DOHH2 (cell line): ENCODE data around the gene MAN1C1.

ENCODE experiments used
- H3F3A ChIP-seq: fragments of 200-600 bp; sonication (generic), shearing (Covaris generic); 2 replicates; pipeline ENCODE4 v1.6.0; 2016; ENCODE audit warnings: antibody characterized with exemption, mild to moderate bottlenecking; ENCODE audit not compliant: control insufficient read depth, insufficient read depth
- H3K27ac ChIP-seq: fragments of 200-600 bp; sonication (generic); 2 replicates; pipeline ENCODE4 v1.5.1; 2014; ENCODE audit warnings: low read depth, mild to moderate bottlenecking, low read length, moderate library complexity
- H3K27me3 ChIP-seq: fragments of 200-600 bp; sonication (generic); 2 replicates; pipeline ENCODE4 v1.6.1; 2014; ENCODE audit warnings: mild to moderate bottlenecking, low read length, mixed read lengths; ENCODE audit not compliant: control insufficient read depth
- H3K36me3 ChIP-seq: fragments of 200-600 bp; sonication (generic); 2 replicates; pipeline ENCODE4 v1.6.1; 2014; ENCODE audit warnings: mild to moderate bottlenecking, low read length, moderate library complexity, mixed read lengths; ENCODE audit not compliant: control insufficient read depth
- H3K4me1 ChIP-seq: fragments of 200-600 bp; sonication (generic); 2 replicates; pipeline ENCODE4 v1.6.1; 2014; ENCODE audit warnings: mild to moderate bottlenecking, low read length, mixed read lengths; ENCODE audit not compliant: control insufficient read depth
- H3K4me2 ChIP-seq: fragments of 200-600 bp; sonication (generic); 2 replicates; pipeline ENCODE4 v1.6.0; 2014; ENCODE audit warnings: mild to moderate bottlenecking, low read length, moderate library complexity
- H3K4me3 ChIP-seq: fragments of 200-600 bp; sonication (generic); 2 replicates; pipeline ENCODE4 v1.5.1; 2014; ENCODE audit warnings: mild to moderate bottlenecking, low read length, mixed read lengths
- H3K79me2 ChIP-seq: fragments of 200-600 bp; sonication (generic); 2 replicates; pipeline ENCODE4 v1.6.1; 2014; ENCODE audit warnings: mild to moderate bottlenecking, low read length, mixed read lengths; ENCODE audit not compliant: control insufficient read depth
- H3K9me2 ChIP-seq: fragments of 200-600 bp; sonication (generic); replicated peaks from 2 replicates; pipeline ENCODE4 v1.6.1; 2014; ENCODE audit warnings: mild to moderate bottlenecking, low read length, mixed read lengths; ENCODE audit not compliant: control insufficient read depth
- H3K9me3 ChIP-seq: fragments of 200-600 bp; sonication (generic); 2 replicates; pipeline ENCODE4 v1.6.1; 2014; ENCODE audit warnings: antibody characterized with exemption, low read length, mixed read lengths; ENCODE audit not compliant: control insufficient read depth, insufficient read depth
- H4K20me1 ChIP-seq: fragments of 200-600 bp; sonication (generic); 2 replicates; pipeline ENCODE4 v1.6.0; 2014; ENCODE audit warnings: low read depth, mild to moderate bottlenecking, antibody characterized with exemption, low read length, moderate library complexity; ENCODE audit not compliant: control insufficient read depth, insufficient read depth
- EZH2phosphoT487 ChIP-seq: fragments of 200-600 bp; sonication (generic); IDR thresholded peaks from 2 replicates; pipeline ENCODE4 v1.6.1; 2017; ENCODE audit warnings: borderline replicate concordance, mild to moderate bottlenecking, antibody characterized with exemption, low read length, moderate library complexity, mixed read lengths
- TF ChIP-seq, protein P1 (sequence below): fragments of 200-600 bp; sonication (generic); IDR thresholded peaks from one replicate; pipeline ENCODE4 v1.5.1; 2014; ENCODE audit warnings: antibody characterized with exemption, mild to moderate bottlenecking, low read depth, low read length; ENCODE audit not compliant: poor library complexity, severe bottlenecking

Gene MAN1C1

DNA sequence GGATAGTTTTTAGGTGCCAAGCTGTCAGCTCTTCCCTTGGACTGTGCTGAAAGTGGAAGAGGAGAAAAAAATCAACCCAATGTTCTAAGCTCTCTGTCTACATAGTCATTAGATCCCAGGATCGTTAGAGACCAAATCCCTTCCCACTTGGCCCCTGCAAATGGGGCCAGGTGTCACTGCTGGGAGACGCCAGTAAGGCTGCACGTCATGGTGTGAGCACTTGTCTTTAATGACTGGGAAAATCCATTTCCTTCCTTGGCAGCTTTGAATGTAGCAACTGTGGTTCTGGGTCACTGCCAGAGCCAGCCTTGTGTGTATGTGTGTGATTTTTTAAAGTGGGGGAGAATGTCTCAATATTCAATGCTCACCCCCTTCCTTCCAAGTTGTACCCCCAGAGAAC lies 59.9 kb downstream of the MAN1C1 start:
- no peak overlapping the region for H3K4me3 ChIP-seq
- peaks cover 40% of the 10 kb centered on the region for H3K27me3 ChIP-seq
- H3K4me2 ChIP-seq, result no peak overlapping the region
- no peaks in the 10 kb centered on the region for H3K9me3 ChIP-seq
- TF ChIP-seq, protein P1, sequence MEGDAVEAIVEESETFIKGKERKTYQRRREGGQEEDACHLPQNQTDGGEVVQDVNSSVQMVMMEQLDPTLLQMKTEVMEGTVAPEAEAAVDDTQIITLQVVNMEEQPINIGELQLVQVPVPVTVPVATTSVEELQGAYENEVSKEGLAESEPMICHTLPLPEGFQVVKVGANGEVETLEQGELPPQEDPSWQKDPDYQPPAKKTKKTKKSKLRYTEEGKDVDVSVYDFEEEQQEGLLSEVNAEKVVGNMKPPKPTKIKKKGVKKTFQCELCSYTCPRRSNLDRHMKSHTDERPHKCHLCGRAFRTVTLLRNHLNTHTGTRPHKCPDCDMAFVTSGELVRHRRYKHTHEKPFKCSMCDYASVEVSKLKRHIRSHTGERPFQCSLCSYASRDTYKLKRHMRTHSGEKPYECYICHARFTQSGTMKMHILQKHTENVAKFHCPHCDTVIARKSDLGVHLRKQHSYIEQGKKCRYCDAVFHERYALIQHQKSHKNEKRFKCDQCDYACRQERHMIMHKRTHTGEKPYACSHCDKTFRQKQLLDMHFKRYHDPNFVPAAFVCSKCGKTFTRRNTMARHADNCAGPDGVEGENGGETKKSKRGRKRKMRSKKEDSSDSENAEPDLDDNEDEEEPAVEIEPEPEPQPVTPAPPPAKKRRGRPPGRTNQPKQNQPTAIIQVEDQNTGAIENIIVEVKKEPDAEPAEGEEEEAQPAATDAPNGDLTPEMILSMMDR, result no peak
- TF ChIP-seq EZH2phosphoT487, result no peak
- no peaks in the 10 kb centered on the region for H3K4me1 ChIP-seq
- no peaks in the 10 kb centered on the region; the same call in 1 of the 2 replicates for H4K20me1 ChIP-seq
- no peak overlapping the region for H3K27ac ChIP-seq
- H3K9me2 ChIP-seq, result no peaks in the 10 kb centered on the region
- H3K36me3 ChIP-seq, result no peaks in the 10 kb centered on the region
- H3K79me2 ChIP-seq, result no peaks in the 10 kb centered on the region
- no peaks in the 10 kb centered on the region for H3F3A ChIP-seq

- H3K27me3 ChIP-seq, result peaks cover 41% of the 10 kb centered on the region
- TF ChIP-seq, protein P1, result no peak
- no peak for TF ChIP-seq EZH2phosphoT487
- H3K4me2 ChIP-seq, result no peak overlapping the region
- no peak overlapping the region for H3K27ac ChIP-seq
- H3K36me3 ChIP-seq, result no peaks in the 10 kb centered on the region
- H3K4me3 ChIP-seq, result no peak overlapping the region
- H4K20me1 ChIP-seq, result no peaks in the 10 kb centered on the region; the same call in 1 of the 2 replicates
- no peaks in the 10 kb centered on the region for H3K9me2 ChIP-seq
- no peaks in the 10 kb centered on the region for H3K4me1 ChIP-seq
- H3K79me2 ChIP-seq, result no peaks in the 10 kb centered on the region
- H3F3A ChIP-seq, result no peaks in the 10 kb centered on the region
- no peaks in the 10 kb centered on the region for H3K9me3 ChIP-seq
Measured at GRCh38 chr1:25677193-25677773, 60.7 kb downstream of the MAN1C1 start.

DNA sequence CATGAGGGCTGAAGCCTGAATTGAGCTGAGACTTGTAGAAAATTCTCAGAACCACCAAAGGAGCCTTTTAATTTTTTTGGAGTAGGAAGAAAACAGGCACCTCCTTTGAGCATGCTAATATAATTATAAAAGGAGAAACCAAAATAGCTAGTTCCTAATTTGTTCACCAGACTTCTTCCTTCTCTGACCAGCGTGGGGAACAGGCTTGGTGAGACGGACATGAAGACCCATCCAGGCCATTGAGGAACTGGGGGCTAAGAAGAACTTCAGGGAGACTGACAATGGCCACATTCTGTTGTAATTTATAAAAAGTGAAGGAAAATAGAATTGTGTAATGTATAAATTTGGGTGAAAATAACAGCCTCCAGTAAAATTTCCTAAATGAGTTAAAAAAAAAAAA lies 62.6 kb downstream of the MAN1C1 start:
- Histone ChIP-seq H3K9me3 (no peaks in the 10 kb centered on the region), H3K9me2 (no peaks in the 10 kb centered on the region), H3K79me2 (no peaks in the 10 kb centered on the region), H3K4me3 (no peak overlapping the region), H3K4me2 (no peak overlapping the region), H3K27me3 (peaks cover 47% of the 10 kb centered on the region), H3K27ac (no peak overlapping the region), H4K20me1 (no peaks in the 10 kb centered on the region), H3K4me1 (no peaks in the 10 kb centered on the region), H3K36me3 (no peaks in the 10 kb centered on the region), H3F3A (no peaks in the 10 kb centered on the region)
- no peak for TF ChIP-seq EZH2phosphoT487
- TF ChIP-seq, protein P1, result no peak
